H1 (cell line): ENCODE measurements around the gene MAFB. TPM values are rescaled to one million over a fixed set of nuclear protein-coding genes. Genes with fewer than 3 reads are reported as not detected.

Experiments used
- CTCF ChIA-PET: fragments of 300-600 bp; sonication (Branson Sonifier 250); formaldehyde crosslinking; loops from one replicate; lab custom pipeline; 2021; ENCODE audit not compliant: partially characterized antibody; lab: Charles Lee
- POLR2A ChIA-PET: fragments of 300-600 bp; sonication (Branson Sonifier 250); formaldehyde crosslinking; loops from one replicate; lab custom pipeline; 2021; ENCODE audit warnings: inconsistent platforms; ENCODE audit not compliant: partially characterized antibody; lab: Charles Lee
- DNase-seq, 2 experiments: peaks; one replicate each; pipeline versions ENCODE4 v3.0.0 to v3.0.0-alpha.2; 2010 to 2022; ENCODE audit warnings: low spot score in 2 of 2, low read depth in 1 of 2, mixed read lengths in 1 of 2
- FAIRE-seq: peaks from 2 replicates; lab custom pipeline; 2011; peaks lifted over from hg19 to GRCh38; lab: Jason Lieb, UNC
- H2AFZ ChIP-seq: 2 replicates; pipeline ENCODE4 v1.8.1; 2012; ENCODE audit warnings: low read length, inconsistent platforms
- H2AK5ac ChIP-seq: 2 replicates; pipeline ENCODE4 v1.6.1; 2013; ENCODE audit warnings: low read depth, low read length
- H2BK120ac ChIP-seq: replicated peaks from 2 replicates; pipeline ENCODE3; 2013; ENCODE audit warnings: low read depth, low read length, inconsistent platforms
- H2BK12ac ChIP-seq: 2 replicates; pipeline ENCODE4 v1.6.1; 2013; ENCODE audit warnings: low read depth, low read length
- H2BK15ac ChIP-seq: 2 replicates; pipeline ENCODE4 v1.6.1; 2013; ENCODE audit warnings: low read length
- H2BK20ac ChIP-seq: 2 replicates; pipeline ENCODE4 v1.6.1; 2013; ENCODE audit warnings: low read length
- H2BK5ac ChIP-seq: 2 replicates; pipeline ENCODE4 v1.6.1; 2013; ENCODE audit warnings: low read depth, low read length
- H3K14ac ChIP-seq: 2 replicates; pipeline ENCODE4 v1.6.1; 2013; ENCODE audit warnings: inconsistent platforms; ENCODE audit not compliant: insufficient read length
- H3K18ac ChIP-seq: 2 replicates; pipeline ENCODE4 v1.6.1; 2013; ENCODE audit warnings: low read length; ENCODE audit errors: extremely low read depth
- H3K23ac ChIP-seq: 2 replicates; pipeline ENCODE4 v1.6.1; 2013; ENCODE audit warnings: inconsistent platforms; ENCODE audit not compliant: insufficient read length
- H3K23me2 ChIP-seq: 2 replicates; pipeline ENCODE4 v1.6.1; 2013; ENCODE audit warnings: low read depth, low read length
- H3K27ac ChIP-seq: 2 replicates; pipeline ENCODE4 v1.6.1; 2011; ENCODE audit warnings: low read depth, low read length, inconsistent platforms
- H3K27me3 ChIP-seq, 4 experiments: replicated peaks in 1 of 4; 1 replicate in 1 of 4; 2 replicates in 3 of 4; pipeline versions ENCODE4 v1.6.1 to v1.8.1; 2011 to 2013; ENCODE audit warnings: low read length in 3 of 4, mild to moderate bottlenecking in 3 of 4, inconsistent platforms in 2 of 4, mixed read lengths in 2 of 4, moderate library complexity in 1 of 4; ENCODE audit not compliant: control insufficient read depth in 3 of 4, insufficient read depth in 3 of 4; ENCODE audit errors: extremely low read depth in 1 of 4
- H3K36me3 ChIP-seq, 4 experiments: 2 replicates each; pipeline versions ENCODE4 v1.6.1 to v1.8.1; 2011 to 2013; ENCODE audit warnings: mild to moderate bottlenecking in 4 of 4, low read length in 3 of 4, moderate library complexity in 2 of 4, control low read depth in 1 of 4, inconsistent platforms in 1 of 4; ENCODE audit not compliant: insufficient read depth in 4 of 4, control insufficient read depth in 2 of 4
- H3K4ac ChIP-seq: replicated peaks from 2 replicates; pipeline ENCODE3; 2013; ENCODE audit warnings: low read length, low read depth, mixed read lengths, inconsistent platforms; ENCODE audit not compliant: insufficient read length
- H3K4me1 ChIP-seq, 4 experiments: replicated peaks in 1 of 4; 1 replicate in 1 of 4; 2 replicates in 3 of 4; pipeline versions ENCODE4 v1.6.1 to v1.8.1; 2011 to 2013; ENCODE audit warnings: low read length in 3 of 4, inconsistent platforms in 2 of 4, mixed read lengths in 1 of 4; ENCODE audit not compliant: insufficient read depth in 4 of 4, control insufficient read depth in 3 of 4
- H3K4me2 ChIP-seq, 2 experiments: 2 replicates each; pipeline versions ENCODE4 v1.6.1 to v1.8.1; 2011 to 2013; ENCODE audit warnings: low read depth in 2 of 2, low read length in 2 of 2, control low read depth in 1 of 2, inconsistent platforms in 1 of 2, mild to moderate bottlenecking in 1 of 2; ENCODE audit not compliant: insufficient read depth in 1 of 2
- H3K4me3 ChIP-seq, 4 experiments: fragments of 200-600, 300-600 bp in 1 of 4; sonication (generic), shearing (Covaris generic), sonication (Bioruptor Twin) in 1 of 4; 2 replicates each; pipeline versions ENCODE4 v1.5.1 to v1.8.1; 2011 to 2016; ENCODE audit warnings: low read length in 4 of 4, low read depth in 3 of 4, control low read depth in 2 of 4, inconsistent platforms in 2 of 4, mild to moderate bottlenecking in 2 of 4, mixed read lengths in 1 of 4, moderate library complexity in 1 of 4; ENCODE audit not compliant: insufficient read depth in 2 of 4; ENCODE audit errors: extremely low read depth in 1 of 4
- H3K56ac ChIP-seq: replicated peaks from 2 replicates; pipeline ENCODE3; 2013; ENCODE audit warnings: low read depth, mild to moderate bottlenecking, mixed read lengths, low read length, inconsistent platforms; ENCODE audit not compliant: insufficient read length
- H3K79me1 ChIP-seq: 2 replicates; pipeline ENCODE4 v1.6.1; 2013; ENCODE audit warnings: low read depth, low read length, control low read depth
- H3K79me2 ChIP-seq, 2 experiments: 2 replicates each; pipeline versions ENCODE4 v1.6.1 to v1.8.1; 2012 to 2013; ENCODE audit warnings: low read length in 2 of 2, mild to moderate bottlenecking in 2 of 2, inconsistent platforms in 1 of 2; ENCODE audit not compliant: insufficient read depth in 2 of 2, control insufficient read depth in 1 of 2
- H3K9ac ChIP-seq, 4 experiments: replicated peaks in 1 of 4; 1 replicate in 1 of 4; 2 replicates in 3 of 4; pipeline versions ENCODE4 v1.6.1 to v1.8.1; 2011 to 2013; ENCODE audit warnings: low read depth in 3 of 4, low read length in 3 of 4, control low read depth in 2 of 4, mild to moderate bottlenecking in 2 of 4, moderate library complexity in 2 of 4, inconsistent platforms in 1 of 4; ENCODE audit errors: extremely low read depth in 1 of 4
- H3K9me3 ChIP-seq, 2 experiments: 2 replicates each; pipeline versions ENCODE4 v1.6.1 to v1.8.1; 2012 to 2013; ENCODE audit warnings: mild to moderate bottlenecking in 2 of 2, moderate library complexity in 2 of 2, control low read depth in 1 of 2, inconsistent platforms in 1 of 2, low read depth in 1 of 2, low read length in 1 of 2, mixed read lengths in 1 of 2; ENCODE audit not compliant: insufficient read depth in 2 of 2
- H4K20me1 ChIP-seq, 2 experiments: replicated peaks in 1 of 2; 2 replicates each; pipeline versions ENCODE3 to v1.8.1; 2011 to 2013; ENCODE audit warnings: inconsistent platforms in 2 of 2, low read length in 2 of 2, mild to moderate bottlenecking in 1 of 2; ENCODE audit not compliant: insufficient read depth in 2 of 2, control insufficient read depth in 1 of 2
- H4K5ac ChIP-seq: 2 replicates; pipeline ENCODE4 v1.6.1; 2013; ENCODE audit warnings: low read length, low read depth, mixed read lengths, inconsistent platforms; ENCODE audit not compliant: insufficient read length
- H4K8ac ChIP-seq: 2 replicates; pipeline ENCODE4 v1.8.0; 2013; ENCODE audit warnings: mild to moderate bottlenecking, moderate library complexity, low read length, inconsistent platforms; ENCODE audit not compliant: insufficient read depth; ENCODE audit errors: extremely low read depth
- H4K91ac ChIP-seq: replicated peaks from 2 replicates; pipeline ENCODE3; 2013; ENCODE audit warnings: low read length, mixed read lengths, inconsistent platforms; ENCODE audit not compliant: insufficient read length
- BACH1 ChIP-seq: IDR thresholded peaks from 2 replicates; pipeline ENCODE4 v1.6.1; 2012; ENCODE audit warnings: low read length, improper control_type of control experiment
- CBX5 ChIP-seq: fragments of 300-800, 300-1000 bp; sonication (generic); IDR thresholded peaks from 2 replicates; pipeline ENCODE4 v1.7.1; 2016; ENCODE audit warnings: antibody characterized with exemption, low read length, low read depth
- CEBPB ChIP-seq: IDR thresholded peaks from 2 replicates; pipeline ENCODE4 v1.6.1; 2012; ENCODE audit warnings: low read depth, low read length
- CREB1 ChIP-seq: IDR thresholded peaks from 2 replicates; pipeline ENCODE4 v1.6.1; 2012; ENCODE audit warnings: inconsistent platforms
- E2F6 ChIP-seq: IDR thresholded peaks from 2 replicates; pipeline ENCODE4 v1.6.1; 2012; ENCODE audit warnings: inconsistent platforms
- EGR1 ChIP-seq: IDR thresholded peaks from 2 replicates; pipeline ENCODE4 v1.6.1; 2011; ENCODE audit warnings: low read depth, low read length, borderline replicate concordance
- HDAC6 ChIP-seq: IDR thresholded peaks from one replicate; pipeline ENCODE4 v1.7.1; 2012; ENCODE audit warnings: low read depth, mild to moderate bottlenecking, inconsistent platforms, low read length, moderate library complexity
- JUND ChIP-seq: IDR thresholded peaks from 2 replicates; pipeline ENCODE4 v1.6.1; 2011; ENCODE audit warnings: mild to moderate bottlenecking, improper control_type of control experiment, low read length
- KDM1A ChIP-seq: fragments of 200-600, 300-600 bp; sonication (generic); IDR thresholded peaks from 2 replicates; pipeline ENCODE4 v1.7.1; 2016; ENCODE audit warnings: mild to moderate bottlenecking, low read length, borderline replicate concordance
- NANOG ChIP-seq: IDR thresholded peaks from 2 replicates; pipeline ENCODE4 v1.6.1; 2011; ENCODE audit warnings: low read length, low read depth, mild to moderate bottlenecking, inconsistent platforms; ENCODE audit not compliant: insufficient read depth, poor library complexity, severe bottlenecking
- NRF1 ChIP-seq: IDR thresholded peaks from 2 replicates; pipeline ENCODE4 v1.6.1; 2011; ENCODE audit warnings: mild to moderate bottlenecking, low read depth, low read length, improper control_type of control experiment
- SIN3A ChIP-seq, 2 experiments: IDR thresholded peaks in 1 of 2; conservative IDR thresholded peaks in 1 of 2; 2 replicates each; pipeline ENCODE4 v1.6.1; 2011 to 2012; ENCODE audit warnings: low read length in 2 of 2, improper control_type of control experiment in 1 of 2, low read depth in 1 of 2, mild to moderate bottlenecking in 1 of 2
- SIRT6 ChIP-seq: IDR thresholded peaks from one replicate; pipeline ENCODE4 v1.7.1; 2012; ENCODE audit warnings: low read length, inconsistent platforms
- SIX5 ChIP-seq: IDR thresholded peaks from 2 replicates; pipeline ENCODE4 v1.6.1; 2011; ENCODE audit warnings: mild to moderate bottlenecking, low read depth, low read length
- TAF1 ChIP-seq: IDR thresholded peaks from 2 replicates; pipeline ENCODE4 v1.6.1; 2011; ENCODE audit warnings: mild to moderate bottlenecking, low read depth, low read length
- TCF12 ChIP-seq: IDR thresholded peaks from 2 replicates; pipeline ENCODE4 v1.6.1; 2011; ENCODE audit warnings: low read depth, mild to moderate bottlenecking, low read length
- WGBS, 2 experiments: shearing (Covaris generic) in 1 of 2; methylation state at CpG; one replicate each; pipeline versions ENCODE4 v1.1.6 to v1.1.7; 2013 to 2015; ENCODE audit warnings: low lambda C conversion rate in 2 of 2, mixed read lengths in 2 of 2, inconsistent platforms in 1 of 2, low coverage in 1 of 2, missing lambda C conversion rate in 1 of 2; ENCODE audit not compliant: insufficient replicate concordance in 2 of 2, insufficient coverage in 1 of 2, insufficient read length in 1 of 2; ENCODE audit errors: extremely low coverage in 1 of 2, missing lambda C conversion rate in 1 of 2; 5-methylcytosine and 5-hydroxymethylcytosine counted together
- polyA plus RNA-seq, 7 experiments: library from polyadenylated mRNA; depleted of rRNA in 3 of 7; stranded (reverse) in 5 of 7; unstranded in 2 of 7; fragments of >200 nt in 5 of 7; fragments of 200-250 nt in 2 of 7; gene quantifications; 1 replicate in 5 of 7; 2 replicates in 1 of 7; 4 replicates in 1 of 7; pipeline versions ENCODE4 v1.2.1 to v1.2.3, GENCODE V29; 2011 to 2013; ENCODE audit warnings: missing spikeins in 2 of 7, mixed read lengths in 2 of 7
- total RNA-seq: library from RNA; stranded (reverse); fragmentation: NEBNext Ultra II Directional; extraction: Animal tissue kit (Norgen Biotek cat#: 25700); gene quantifications from 2 replicates; pipeline ENCODE4 v1.2.1, GENCODE V29; 2021

MAFB gene
- total and polyA plus RNA-seq, 2 of the 8 experiments (the other 6 are each of a cell fraction or from before 2014, with no cell fraction given): 0.83 to 1.8 TPM

DNA sequence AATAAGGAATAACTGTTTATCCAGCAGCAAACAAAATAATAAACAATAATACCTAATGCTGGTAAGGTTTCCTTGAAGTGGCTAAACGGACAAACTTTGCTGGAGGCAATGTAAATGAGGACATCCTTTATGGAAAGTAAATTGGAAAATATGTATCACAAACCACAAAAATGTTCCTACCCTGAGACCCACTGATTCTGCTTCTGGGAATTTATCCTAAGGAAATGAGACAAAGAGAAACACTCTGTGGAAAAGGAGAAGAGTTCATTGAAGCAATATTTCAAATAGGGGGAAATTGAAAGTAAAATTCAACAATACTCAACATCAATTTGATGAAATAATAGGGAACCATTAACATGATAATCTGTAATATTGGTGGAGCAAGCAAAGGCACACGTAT is 37.9 kb downstream of the MAFB start:
- no peak overlapping the region for H2BK15ac ChIP-seq
- H2AFZ ChIP-seq: no peak overlapping the region
- POLR2A ChIA-PET: no interaction called here
- no peak overlapping the region for H4K5ac ChIP-seq
- no peak overlapping the region for H2BK20ac ChIP-seq
- no peak overlapping the region for H3K18ac ChIP-seq
- no peak overlapping the region for H3K56ac ChIP-seq
- H2BK5ac ChIP-seq: no peak overlapping the region
- no peaks in the 10 kb centered on the region for H4K20me1 ChIP-seq
- FAIRE-seq: no peak
- no peak overlapping the region for H3K14ac ChIP-seq
- H3K23ac ChIP-seq: no peak overlapping the region
- H3K4me1 ChIP-seq: no peaks in the 10 kb centered on the region; a peak in 1 of 7 replicates
- H3K4ac ChIP-seq: no peak overlapping the region
- no peak overlapping the region for H2BK120ac ChIP-seq
- no peak overlapping the region for H3K9ac ChIP-seq
- no peak overlapping the region for H3K4me2 ChIP-seq
- no peaks in the 10 kb centered on the region for H3K9me3 ChIP-seq
- no peak for DNase-seq
- no peaks in the 10 kb centered on the region for H3K79me1 ChIP-seq
- CTCF ChIA-PET: no interaction called here
- H2AK5ac ChIP-seq: no peak overlapping the region
- no peak overlapping the region for H4K91ac ChIP-seq
- no peak overlapping the region for H4K8ac ChIP-seq
- H3K79me2 ChIP-seq: no peaks in the 10 kb centered on the region
- H3K27me3 ChIP-seq: no peaks in the 10 kb centered on the region
- H2BK12ac ChIP-seq: no peak overlapping the region
- WGBS, 2 experiments: 94% methylated on average over 2 of the region's 2 CpGs; no CpG with 5 or more reads in 1 of the 2 experiments
- no peaks in the 10 kb centered on the region for H3K36me3 ChIP-seq
- H3K23me2 ChIP-seq: no peaks in the 10 kb centered on the region
- H3K4me3 ChIP-seq: no peak overlapping the region
- H3K27ac ChIP-seq: no peak overlapping the region
- no peak for TF ChIP-seq E2F6
- TF ChIP-seq SIX5: no peak
- no peak for TF ChIP-seq CREB1
- TF ChIP-seq HDAC6: no peak
- no peak for TF ChIP-seq SIN3A (conservative IDR thresholded peaks at IDR 0.05 in 1 of 2, IDR thresholded peaks at IDR 0.05 in 1 of 2; ENCODE audit: low read depth in 1 of 2, low read length in 2 of 2)
- TF ChIP-seq CBX5: no peak
- no peak for TF ChIP-seq TAF1
- TF ChIP-seq NANOG: no peak
- TF ChIP-seq TCF12: no peak
- TF ChIP-seq CEBPB: no peak
- no peak for TF ChIP-seq SIRT6
- no peak for TF ChIP-seq EGR1
- TF ChIP-seq JUND: no peak
- TF ChIP-seq BACH1: no peak
- TF ChIP-seq NRF1: no peak
- TF ChIP-seq KDM1A: no peak
